Right lobe of liver (tissue), 4 donors: ENCODE data around the gene BACH2.

Experiments used
- CTCF ChIP-seq, 4 donors: fragments of 200-600 bp in 3 of 4; fragments of 450-650 bp in 1 of 4; IDR thresholded peaks; one replicate each; pipeline versions ENCODE4 v1.5.1 to v1.8.0; 2016 to 2022; ENCODE audit warnings: antibody characterized with exemption in 4 of 4, mild to moderate bottlenecking in 2 of 4
- POLR2A ChIP-seq: fragments of 450-650 bp; IDR thresholded peaks from one replicate; pipeline ENCODE4 v1.6.1; 2017; ENCODE audit warnings: antibody characterized with exemption, mild to moderate bottlenecking
- donor health status: DM: no; HTN: no; CAD: no.
- donor health status: DM: no; HTN: no; CAD: no.
- donor health status: DM: no; HTN: yes; CAD: no.

GRCh38 chr6:90098001-90098531 is 198.6 kb downstream of the BACH2 start:
- TF ChIP-seq CTCF (IDR thresholded peaks at IDR 0.05) (peak in 3 of 4 donors; percentile 18 to 34 (median 24)), POLR2A (no peak)
